ENCODE data around the gene EMB. TPM values are rescaled to one million over a fixed set of nuclear protein-coding genes. Genes with fewer than 3 reads are reported as not detected.
"Not testable (repeated sequence)": the region's sequence is repeated elsewhere in the genome, so short reads cannot be mapped to it uniquely, and the experiment has no call there.

Gene EMB
- total RNA-seq, 1 donor = 250 TPM

GRCh38 chr5:50393925-50394609, 47.0 kb downstream of the EMB start:
- not testable (repeated sequence) for H3K4me3 ChIP-seq (ENCODE audit: low read length); H3K9me3 ChIP-seq (ENCODE audit: low read depth, low read length); H3K27me3 ChIP-seq (ENCODE audit: insufficient read depth, low read length); H3K4me1 ChIP-seq (ENCODE audit: insufficient read depth, low read length)

- not testable (repeated sequence) for H3K4me3 ChIP-seq (ENCODE audit: low read length); H3K9me3 ChIP-seq (ENCODE audit: low read depth, low read length); H3K27me3 ChIP-seq (ENCODE audit: insufficient read depth, low read length); H3K4me1 ChIP-seq (ENCODE audit: insufficient read depth, low read length)
Measured at GRCh38 chr5:50392289-50392688, 48.8 kb downstream of the EMB start.

DNA sequence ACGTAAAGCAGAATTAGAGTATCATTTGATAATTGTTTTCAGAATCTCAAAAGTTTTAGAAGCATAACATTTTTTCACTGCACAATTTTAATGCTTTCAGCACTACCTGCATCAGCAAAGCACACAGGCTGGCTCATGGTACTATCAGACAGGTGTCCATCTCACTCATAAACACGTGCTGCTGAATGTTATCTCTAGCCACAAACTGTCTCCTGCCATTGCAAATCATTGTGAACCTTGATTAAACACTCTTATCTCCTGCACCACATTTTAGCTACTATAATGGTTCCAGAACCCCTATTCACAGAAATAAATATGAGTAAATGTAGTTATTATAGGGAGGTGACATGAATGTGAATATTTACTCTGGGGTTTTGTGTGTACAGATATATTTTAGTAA, 56.7 kb downstream of the EMB start:
- H3K4me3 ChIP-seq (ENCODE audit: low read length); H3K27me3 ChIP-seq (ENCODE audit: insufficient read depth, low read length); H3K4me1 ChIP-seq (ENCODE audit: insufficient read depth, low read length); H3K9me3 ChIP-seq (ENCODE audit: low read depth, low read length): not testable (repeated sequence)

DNA sequence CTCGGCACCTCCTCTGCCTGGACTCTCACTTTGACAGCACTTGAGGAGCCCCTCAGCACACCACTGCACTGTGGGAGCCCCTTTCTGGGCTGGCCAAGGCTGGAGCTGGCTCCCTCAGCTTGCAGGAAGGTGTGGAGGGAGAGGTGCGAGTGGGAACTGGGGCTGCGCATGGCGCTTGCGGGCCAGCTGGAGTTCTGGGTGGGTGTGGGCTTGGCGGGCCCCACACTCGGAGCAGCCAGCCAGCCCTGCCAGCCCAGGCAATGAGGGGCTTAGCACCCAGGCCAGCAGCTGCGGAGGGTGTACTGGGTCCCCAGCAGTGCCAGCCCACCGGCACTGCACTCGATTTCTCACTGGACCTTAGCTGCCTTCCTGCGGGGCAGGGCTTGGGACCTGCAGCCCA, 64.4 kb downstream of the EMB start:
- H3K4me3 ChIP-seq (ENCODE audit: low read length); H3K27me3 ChIP-seq (ENCODE audit: insufficient read depth, low read length); H3K4me1 ChIP-seq (ENCODE audit: insufficient read depth, low read length); H3K9me3 ChIP-seq (ENCODE audit: low read depth, low read length): not testable (repeated sequence)

DNA sequence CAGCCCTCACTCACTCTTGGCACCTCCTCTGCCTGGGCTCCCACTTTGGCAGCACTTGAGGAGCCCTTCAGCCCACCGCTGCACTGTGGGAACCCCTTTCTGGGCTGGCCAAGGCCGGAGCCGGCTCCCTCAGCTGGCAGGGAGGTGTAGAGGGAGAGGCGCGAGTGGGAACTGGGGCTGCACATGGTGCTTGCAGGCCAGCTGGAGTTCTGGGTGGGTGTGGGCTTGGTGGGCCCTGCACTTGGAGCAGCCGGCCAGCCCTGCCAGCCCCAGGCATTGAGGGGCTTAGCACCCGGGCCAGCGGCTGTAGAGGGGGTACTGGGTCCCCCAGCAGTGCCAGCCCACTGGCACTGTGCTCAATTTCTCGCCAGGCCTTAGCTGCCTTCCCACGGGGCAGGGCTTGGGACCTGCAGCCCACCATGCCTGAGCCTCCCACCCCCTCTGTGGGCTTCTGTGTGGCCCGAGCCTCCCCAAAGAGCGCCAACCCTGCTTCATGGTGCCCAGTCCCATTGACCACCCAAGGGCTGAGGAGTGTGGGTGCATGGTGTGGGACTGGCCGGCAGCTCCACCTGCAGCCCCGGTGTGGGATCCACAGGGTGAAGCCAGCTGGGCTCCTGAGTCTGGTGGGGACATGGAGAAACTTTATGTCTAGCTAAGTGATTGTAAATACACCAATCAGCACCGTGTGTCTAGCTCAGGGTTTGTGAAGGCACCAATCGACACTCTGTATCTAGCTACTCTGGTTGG, 71.6 kb downstream of the EMB start:
- not testable (repeated sequence) for H3K4me3 ChIP-seq (ENCODE audit: low read length); H3K27me3 ChIP-seq (ENCODE audit: insufficient read depth, low read length); H3K4me1 ChIP-seq (ENCODE audit: insufficient read depth, low read length); H3K9me3 ChIP-seq (ENCODE audit: low read depth, low read length)

- Histone ChIP-seq H3K4me3 (ENCODE audit: low read length) (no peak overlapping the region), H3K4me1 (ENCODE audit: insufficient read depth, low read length) (peaks cover 9% of the 10 kb centered on the region), H3K9me3 (ENCODE audit: low read depth, low read length) (no peaks in the 10 kb centered on the region), H3K27me3 (ENCODE audit: insufficient read depth, low read length) (no peaks in the 10 kb centered on the region)
Measured at GRCh38 chr5:50365426-50366251, 75.4 kb downstream of the EMB start.

DNA sequence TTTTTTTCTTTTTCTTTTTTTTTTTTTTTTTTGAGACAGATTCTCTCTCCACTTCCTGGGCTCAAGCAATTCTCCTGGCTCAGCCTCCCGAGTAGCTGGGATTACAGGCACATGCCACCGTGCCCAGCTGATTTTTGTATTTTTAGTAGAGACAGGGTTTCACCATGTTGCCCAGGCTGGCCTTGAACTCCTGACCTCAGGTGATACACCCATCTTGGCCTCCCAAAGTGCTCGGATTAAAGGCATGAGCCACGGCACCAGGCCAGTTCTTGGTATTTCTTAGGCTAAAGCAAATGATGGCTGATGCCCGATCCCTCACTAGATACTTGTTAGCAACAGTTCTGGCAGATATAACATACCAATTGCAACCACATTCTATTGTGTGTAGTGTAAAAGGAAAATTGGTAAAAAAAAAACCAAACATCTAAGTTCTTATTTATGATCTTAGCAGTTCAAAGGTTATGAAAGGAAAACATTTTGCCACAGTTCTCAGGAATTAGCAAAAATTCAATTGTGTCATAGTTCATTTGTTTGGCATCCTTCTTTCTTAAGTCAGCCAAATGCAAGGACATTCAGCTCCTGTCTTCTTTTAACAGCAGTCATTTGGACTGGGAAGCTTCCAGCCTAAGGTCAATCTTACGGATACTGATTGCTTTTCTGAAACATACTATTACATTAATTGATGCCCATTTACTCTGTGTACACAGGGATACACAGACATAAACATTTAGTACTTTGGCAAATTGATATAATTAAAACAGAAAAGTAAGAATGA, 76.4 kb downstream of the EMB start:
- not testable (repeated sequence) for H3K27me3 ChIP-seq (ENCODE audit: insufficient read depth, low read length); H3K4me3 ChIP-seq (ENCODE audit: low read length); H3K4me1 ChIP-seq (ENCODE audit: insufficient read depth, low read length); H3K9me3 ChIP-seq (ENCODE audit: low read depth, low read length)

- H3K9me3 ChIP-seq (ENCODE audit: low read depth, low read length) = no peaks in the 10 kb centered on the region
- no peak overlapping the region for H3K4me3 ChIP-seq (ENCODE audit: low read length)
- no peaks in the 10 kb centered on the region for H3K4me1 ChIP-seq (ENCODE audit: insufficient read depth, low read length)
- no peaks in the 10 kb centered on the region for H3K27me3 ChIP-seq (ENCODE audit: insufficient read depth, low read length)
Measured at GRCh38 chr5:50359187-50359586, 81.9 kb downstream of the EMB start.

GRCh38 chr5:50352382-50352781, 88.7 kb downstream of the EMB start:
- Histone ChIP-seq H3K27me3 (ENCODE audit: insufficient read depth, low read length) (no peaks in the 10 kb centered on the region), H3K9me3 (ENCODE audit: low read depth, low read length) (no peaks in the 10 kb centered on the region), H3K4me1 (ENCODE audit: insufficient read depth, low read length) (no peaks in the 10 kb centered on the region), H3K4me3 (ENCODE audit: low read length) (no peak overlapping the region)

Other genes with a start within 250 kb of the EMB start
- 201 TPM for gene PARP8, start 225.3 kb upstream of the EMB start, total RNA-seq